Fibroblast of lung (primary cell): ENCODE measurements around the gene JMJD4. TPM values are rescaled to one million over a fixed set of nuclear protein-coding genes. Genes with fewer than 3 reads are reported as not detected.

Experiments
- DNase-seq, 2 donors: peaks; one replicate each; pipeline versions ENCODE4 v3.0.0 to v3.0.0-alpha.2; 2010; ENCODE audit warnings: low read depth in 2 of 2
- H2AFZ ChIP-seq: 2 replicates; pipeline ENCODE4 v1.5.1; 2012; ENCODE audit warnings: low read length, control low read depth, inconsistent platforms
- H3K27ac ChIP-seq: 2 replicates; pipeline ENCODE4 v1.5.1; 2011; ENCODE audit warnings: low read length, control low read depth; ENCODE audit not compliant: insufficient read depth
- H3K27me3 ChIP-seq: 2 replicates; pipeline ENCODE4 v1.5.1; 2011; ENCODE audit warnings: mild to moderate bottlenecking, low read length; ENCODE audit not compliant: control insufficient read depth, insufficient read depth
- H3K36me3 ChIP-seq: 2 replicates; pipeline ENCODE4 v1.5.1; 2011; ENCODE audit warnings: low read length; ENCODE audit not compliant: control insufficient read depth, insufficient read depth
- H3K4me1 ChIP-seq: 2 replicates; pipeline ENCODE4 v1.5.1; 2011; ENCODE audit warnings: low read length; ENCODE audit not compliant: control insufficient read depth, insufficient read depth; ENCODE audit errors: extremely low read depth
- H3K4me2 ChIP-seq: 2 replicates; pipeline ENCODE4 v1.5.1; 2011; ENCODE audit warnings: low read length, control low read depth; ENCODE audit not compliant: insufficient read depth; ENCODE audit errors: extremely low read depth
- H3K4me3 ChIP-seq, 4 experiments: fragments of 200-600 bp in 1 of 4; sonication (generic) in 1 of 4; replicated peaks in 1 of 4; 2 replicates each; pipeline ENCODE4 v1.5.1; 2011 to 2016; ENCODE audit warnings: low read length in 4 of 4, low read depth in 3 of 4, mild to moderate bottlenecking in 3 of 4, control low read depth in 2 of 4, inconsistent platforms in 1 of 4, mixed read lengths in 1 of 4; ENCODE audit not compliant: insufficient read depth in 1 of 4; ENCODE audit errors: control extremely low read depth in 1 of 4
- H3K79me2 ChIP-seq: 2 replicates; pipeline ENCODE4 v1.5.1; 2012; ENCODE audit warnings: mild to moderate bottlenecking, low read length, inconsistent platforms; ENCODE audit not compliant: control insufficient read depth, insufficient read depth
- H3K9ac ChIP-seq: 2 replicates; pipeline ENCODE4 v1.5.1; 2011; ENCODE audit warnings: mild to moderate bottlenecking, low read length, control low read depth; ENCODE audit not compliant: insufficient read depth
- H3K9me3 ChIP-seq: 2 replicates; pipeline ENCODE4 v1.5.1; 2012; ENCODE audit warnings: low read depth, low read length; ENCODE audit not compliant: control insufficient read depth, insufficient read depth
- H4K20me1 ChIP-seq: 2 replicates; pipeline ENCODE4 v1.5.1; 2011; ENCODE audit warnings: low read length; ENCODE audit not compliant: control insufficient read depth, insufficient read depth; ENCODE audit errors: extremely low read depth
- EZH2 ChIP-seq: IDR thresholded peaks from 2 replicates; pipeline ENCODE4 v1.5.1; 2012; ENCODE audit warnings: low read length, control low read depth, mild to moderate bottlenecking; ENCODE audit errors: missing control alignments
- polyA plus RNA-seq, 2 donors: library from polyadenylated mRNA; depleted of rRNA in 1 of 2; stranded (reverse) in 1 of 2; unstranded in 1 of 2; fragments of >200 nt; gene quantifications; 2 replicates each; pipeline ENCODE4 v1.2.1, GENCODE V29; 2011 to 2012; ENCODE audit warnings: missing spikeins in 1 of 2
- total RNA-seq: library from RNA; depleted of rRNA; stranded (reverse); fragments of >200 nt; gene quantifications from 2 replicates; pipeline ENCODE4 v1.2.1, GENCODE V29; 2014
- TF ChIP-seq, protein P1 (sequence below), 2 donors: IDR thresholded peaks in 1 of 2; conservative IDR thresholded peaks in 1 of 2; 1 replicate in 1 of 2; 2 replicates in 1 of 2; pipeline ENCODE4 v1.5.1; 2011 to 2012; ENCODE audit warnings: low read length in 2 of 2, control low read depth in 1 of 2, inconsistent platforms in 1 of 2, low read depth in 1 of 2, mild to moderate bottlenecking in 1 of 2

JMJD4 gene
- total and polyA plus RNA-seq, 2 donors (not counting 1 experiment from before 2014, with no cell fraction given), result 12.1 to 26.4 TPM

DNA sequence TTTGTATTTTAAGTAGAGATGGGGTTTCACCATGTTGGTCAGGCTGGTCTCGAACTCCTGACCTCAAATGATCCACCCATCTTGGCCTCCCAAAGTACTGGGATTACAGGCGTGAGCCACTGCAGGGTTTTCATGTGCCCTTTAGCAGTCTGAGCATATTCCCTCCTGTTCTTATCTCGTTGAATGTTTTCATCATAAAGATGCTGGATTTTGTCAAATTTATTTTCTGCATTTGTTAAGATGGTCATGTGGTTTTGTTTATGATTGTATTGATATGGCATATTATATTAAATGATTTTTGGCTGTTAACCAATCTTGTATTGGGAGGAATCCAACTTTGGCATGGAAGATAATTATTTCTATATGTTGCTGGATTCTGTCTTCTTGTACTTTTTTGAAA, 8.8 kb downstream of the JMJD4 start:
- no peak for DNase-seq
- TF ChIP-seq, protein P1, sequence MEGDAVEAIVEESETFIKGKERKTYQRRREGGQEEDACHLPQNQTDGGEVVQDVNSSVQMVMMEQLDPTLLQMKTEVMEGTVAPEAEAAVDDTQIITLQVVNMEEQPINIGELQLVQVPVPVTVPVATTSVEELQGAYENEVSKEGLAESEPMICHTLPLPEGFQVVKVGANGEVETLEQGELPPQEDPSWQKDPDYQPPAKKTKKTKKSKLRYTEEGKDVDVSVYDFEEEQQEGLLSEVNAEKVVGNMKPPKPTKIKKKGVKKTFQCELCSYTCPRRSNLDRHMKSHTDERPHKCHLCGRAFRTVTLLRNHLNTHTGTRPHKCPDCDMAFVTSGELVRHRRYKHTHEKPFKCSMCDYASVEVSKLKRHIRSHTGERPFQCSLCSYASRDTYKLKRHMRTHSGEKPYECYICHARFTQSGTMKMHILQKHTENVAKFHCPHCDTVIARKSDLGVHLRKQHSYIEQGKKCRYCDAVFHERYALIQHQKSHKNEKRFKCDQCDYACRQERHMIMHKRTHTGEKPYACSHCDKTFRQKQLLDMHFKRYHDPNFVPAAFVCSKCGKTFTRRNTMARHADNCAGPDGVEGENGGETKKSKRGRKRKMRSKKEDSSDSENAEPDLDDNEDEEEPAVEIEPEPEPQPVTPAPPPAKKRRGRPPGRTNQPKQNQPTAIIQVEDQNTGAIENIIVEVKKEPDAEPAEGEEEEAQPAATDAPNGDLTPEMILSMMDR (conservative IDR thresholded peaks at IDR 0.05 in 1 of 2, IDR thresholded peaks at IDR 0.05 in 1 of 2; ENCODE audit: low read depth in 1 of 2, low read length in 2 of 2), result no peak
- no peak for TF ChIP-seq EZH2

DNA sequence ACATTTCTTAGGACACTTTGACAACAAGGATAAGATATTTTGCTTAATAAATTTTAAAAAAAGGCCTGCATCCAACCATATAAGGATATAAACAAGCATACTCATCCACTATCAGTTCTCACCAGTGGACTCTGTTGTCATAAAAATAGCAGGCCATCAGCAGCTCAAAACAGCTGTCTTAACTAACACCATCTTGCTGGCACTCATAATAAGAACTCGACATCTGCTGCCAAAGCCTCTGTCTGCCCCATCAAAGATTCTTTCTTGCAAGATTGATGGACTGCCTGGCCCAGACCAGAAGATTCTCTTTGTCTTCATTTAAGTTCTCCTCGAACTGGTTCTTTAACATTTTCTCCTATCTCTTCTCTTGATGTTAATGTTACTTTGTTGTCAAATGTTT, 10.1 kb downstream of the JMJD4 start:
- no peaks in the 10 kb centered on the region for H3K27me3 ChIP-seq
- H3K4me2 ChIP-seq, result no peak overlapping the region
- H3K36me3 ChIP-seq, result no peaks in the 10 kb centered on the region
- no peaks in the 10 kb centered on the region for H4K20me1 ChIP-seq
- TF ChIP-seq, protein P1 (conservative IDR thresholded peaks at IDR 0.05 in 1 of 2, IDR thresholded peaks at IDR 0.05 in 1 of 2; ENCODE audit: low read depth in 1 of 2, low read length in 2 of 2), result no peak
- TF ChIP-seq EZH2, result no peak
- no peak overlapping the region for H3K4me3 ChIP-seq
- H3K9me3 ChIP-seq, result no peaks in the 10 kb centered on the region
- DNase-seq, result no peak
- H3K9ac ChIP-seq, result no peak overlapping the region
- no peaks in the 10 kb centered on the region for H3K4me1 ChIP-seq
- H2AFZ ChIP-seq, result no peak overlapping the region
- no peaks in the 10 kb centered on the region for H3K79me2 ChIP-seq
- no peak overlapping the region for H3K27ac ChIP-seq

More for the DNA sequence above, 8.8 kb downstream of the JMJD4 start:
- Histone ChIP-seq H3K36me3 (no peaks in the 10 kb centered on the region), H3K27ac (no peak overlapping the region), H3K9me3 (no peaks in the 10 kb centered on the region), H2AFZ (no peak overlapping the region), H3K27me3 (no peaks in the 10 kb centered on the region), H3K79me2 (no peaks in the 10 kb centered on the region), H3K4me2 (no peak overlapping the region), H4K20me1 (no peaks in the 10 kb centered on the region), H3K4me3 (no peak overlapping the region), H3K4me1 (no peaks in the 10 kb centered on the region), H3K9ac (no peak overlapping the region)

DNA sequence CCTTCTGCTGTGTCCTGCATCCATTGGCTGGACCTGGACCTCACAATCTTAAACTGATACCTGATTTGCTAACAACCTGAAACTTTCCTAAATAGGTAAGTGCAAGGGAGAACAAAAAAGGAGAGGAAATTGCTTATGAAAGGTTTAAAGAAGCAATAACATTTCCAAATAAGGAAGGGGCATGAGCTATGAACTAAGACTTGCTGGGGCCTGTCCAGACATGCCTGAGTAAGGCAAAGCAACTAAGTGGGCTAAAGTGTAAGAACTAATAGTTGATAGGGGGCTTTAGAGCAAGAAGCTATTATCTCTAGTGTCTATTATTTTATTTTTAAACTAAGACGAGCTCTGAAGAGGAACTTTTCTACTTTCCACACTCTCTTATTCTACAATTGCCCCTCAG, 11.6 kb downstream of the JMJD4 start:
- DNase-seq, result peak in 1 of 2 donors; percentile 26
- Histone ChIP-seq H3K27ac (no peak overlapping the region), H3K27me3 (no peaks in the 10 kb centered on the region), H2AFZ (no peak overlapping the region), H3K79me2 (no peaks in the 10 kb centered on the region), H3K4me1 (no peaks in the 10 kb centered on the region), H3K4me3 (no peak overlapping the region), H3K4me2 (no peak overlapping the region), H3K36me3 (no peaks in the 10 kb centered on the region), H3K9me3 (no peaks in the 10 kb centered on the region), H4K20me1 (no peaks in the 10 kb centered on the region), H3K9ac (no peak overlapping the region)
- TF ChIP-seq, protein P1 (conservative IDR thresholded peaks at IDR 0.05 in 1 of 2, IDR thresholded peaks at IDR 0.05 in 1 of 2; ENCODE audit: low read depth in 1 of 2, low read length in 2 of 2), result no peak
- no peak for TF ChIP-seq EZH2
